ENCODE data around the gene TSPAN11. TPM values are rescaled to one million over a fixed set of nuclear protein-coding genes. Genes with fewer than 3 reads are reported as not detected.
"Not testable (repeated sequence)": the region's sequence is repeated elsewhere in the genome, so short reads cannot be mapped to it uniquely, and the experiment has no call there.

The TSPAN11 gene
- total RNA-seq, 1 experiment from 2014 or later, result not detected

- in situ Hi-C loops (cut with HindIII; ENCODE audit: low sequenced_read_pairs), result no loop called here
- peak; percentile 86 for DNase-seq (ENCODE audit: low spot score)
These were observed 82.7 kb downstream of the TSPAN11 start for GRCh38 chr12:31008961-31009840.

- no peak for DNase-seq (ENCODE audit: low spot score)
- in situ Hi-C loops (cut with HindIII; ENCODE audit: low sequenced_read_pairs), result no loop called here
These were observed 83.4 kb downstream of the TSPAN11 start for GRCh38 chr12:31009976-31010375.

- in situ Hi-C loops (cut with HindIII; ENCODE audit: low sequenced_read_pairs), result no loop called here
- DNase-seq (ENCODE audit: low spot score), result no peak
These were observed 84.8 kb downstream of the TSPAN11 start for GRCh38 chr12:31011336-31011735.

GRCh38 chr12:31011746-31012566 is 85.4 kb downstream of the TSPAN11 start:
- DNase-seq (ENCODE audit: low spot score), result no peak
- in situ Hi-C loops (cut with HindIII; ENCODE audit: low sequenced_read_pairs), result no loop called here

- in situ Hi-C loops (cut with HindIII; ENCODE audit: low sequenced_read_pairs); DNase-seq (ENCODE audit: low spot score): not testable (repeated sequence)
These were observed 86.0 kb downstream of the TSPAN11 start for GRCh38 chr12:31012567-31012891.

GRCh38 chr12:31015215-31015614 is 88.7 kb downstream of the TSPAN11 start:
- in situ Hi-C loops (cut with HindIII; ENCODE audit: low sequenced_read_pairs), result no loop called here
- DNase-seq (ENCODE audit: low spot score), result no peak

GRCh38 chr12:31016057-31016456 is 89.5 kb downstream of the TSPAN11 start:
- in situ Hi-C loops (cut with HindIII; ENCODE audit: low sequenced_read_pairs), result no loop called here
- DNase-seq (ENCODE audit: low spot score), result no peak

GRCh38 chr12:31017535-31017934 is 91.0 kb downstream of the TSPAN11 start:
- in situ Hi-C loops (cut with HindIII; ENCODE audit: low sequenced_read_pairs), result no loop called here
- no peak for DNase-seq (ENCODE audit: low spot score)

- in situ Hi-C loops (cut with HindIII; ENCODE audit: low sequenced_read_pairs), result no loop called here
- no peak for DNase-seq (ENCODE audit: low spot score)
These were observed 91.7 kb downstream of the TSPAN11 start for GRCh38 chr12:31018106-31018789.

GRCh38 chr12:31018790-31019505 is 92.4 kb downstream of the TSPAN11 start:
- DNase-seq (ENCODE audit: low spot score), result no peak
- in situ Hi-C loops (cut with HindIII; ENCODE audit: low sequenced_read_pairs), result no loop called here

- in situ Hi-C loops (cut with HindIII; ENCODE audit: low sequenced_read_pairs), result no loop called here
These were observed 93.0 kb downstream of the TSPAN11 start for GRCh38 chr12:31019561-31019960.

GRCh38 chr12:31019976-31020375 is 93.4 kb downstream of the TSPAN11 start:
- in situ Hi-C loops (cut with HindIII; ENCODE audit: low sequenced_read_pairs), result no loop called here

More at GRCh38 chr12:31019561-31019960, 93.0 kb downstream of the TSPAN11 start:
- no peak for DNase-seq (ENCODE audit: low spot score)

GRCh38 chr12:31020385-31021166 is 94.0 kb downstream of the TSPAN11 start:
- no peak for DNase-seq (ENCODE audit: low spot score)
- in situ Hi-C loops (cut with HindIII; ENCODE audit: low sequenced_read_pairs), result no loop called here

More at GRCh38 chr12:31019976-31020375, 93.4 kb downstream of the TSPAN11 start:
- DNase-seq (ENCODE audit: low spot score), result no peak

- no peak for DNase-seq (ENCODE audit: low spot score)
- in situ Hi-C loops (cut with HindIII; ENCODE audit: low sequenced_read_pairs), result no loop called here
These were observed 94.6 kb downstream of the TSPAN11 start for GRCh38 chr12:31021181-31021580.

GRCh38 chr12:31021809-31022494 is 95.4 kb downstream of the TSPAN11 start:
- in situ Hi-C loops (cut with HindIII; ENCODE audit: low sequenced_read_pairs), result no loop called here
- DNase-seq (ENCODE audit: low spot score), result no peak

GRCh38 chr12:31023271-31023724 is 96.8 kb downstream of the TSPAN11 start:
- DNase-seq (ENCODE audit: low spot score), result no peak
- in situ Hi-C loops (cut with HindIII; ENCODE audit: low sequenced_read_pairs), result no loop called here

GRCh38 chr12:31026202-31026601 is 99.7 kb downstream of the TSPAN11 start:
- in situ Hi-C loops (cut with HindIII; ENCODE audit: low sequenced_read_pairs), result no loop called here
- no peak for DNase-seq (ENCODE audit: low spot score)

- DNase-seq (ENCODE audit: low spot score); in situ Hi-C loops (cut with HindIII; ENCODE audit: low sequenced_read_pairs): not testable (repeated sequence)
These were observed 100.5 kb downstream of the TSPAN11 start for GRCh38 chr12:31027006-31027405.

Data from G401 (cell line).